Liver (tissue), 2 donors: Measurements from ENCODE around the gene ABHD8.

Experiments
- EGR1 ChIP-seq, 2 donors: IDR thresholded peaks; 2 replicates each; pipeline ENCODE4 v1.6.1; 2016 to 2018; ENCODE audit warnings: antibody characterized with exemption in 2 of 2, low read depth in 2 of 2
- NR2F2 ChIP-seq: IDR thresholded peaks from 2 replicates; pipeline ENCODE4 v1.6.1; 2016; ENCODE audit warnings: antibody characterized with exemption
- donor health status: healthy.

GRCh38 chr19:17294051-17294891 is 9.0 kb downstream of the ABHD8 start:
- TF ChIP-seq NR2F2 (no peak), EGR1 (IDR thresholded peaks at IDR 0.05; ENCODE audit: low read depth in 2 of 2) (no peak)
